ENCODE data around the gene VPS72. TPM values are rescaled to one million over a fixed set of nuclear protein-coding genes. Genes with fewer than 3 reads are reported as not detected.
"Not testable (repeated sequence)": the region's sequence is repeated elsewhere in the genome, so short reads cannot be mapped to it uniquely, and the experiment has no call there.

Gene VPS72
- total and polyA plus RNA-seq, 8 donors = 12.5 to 29.0 (median 23.7) TPM

DNA sequence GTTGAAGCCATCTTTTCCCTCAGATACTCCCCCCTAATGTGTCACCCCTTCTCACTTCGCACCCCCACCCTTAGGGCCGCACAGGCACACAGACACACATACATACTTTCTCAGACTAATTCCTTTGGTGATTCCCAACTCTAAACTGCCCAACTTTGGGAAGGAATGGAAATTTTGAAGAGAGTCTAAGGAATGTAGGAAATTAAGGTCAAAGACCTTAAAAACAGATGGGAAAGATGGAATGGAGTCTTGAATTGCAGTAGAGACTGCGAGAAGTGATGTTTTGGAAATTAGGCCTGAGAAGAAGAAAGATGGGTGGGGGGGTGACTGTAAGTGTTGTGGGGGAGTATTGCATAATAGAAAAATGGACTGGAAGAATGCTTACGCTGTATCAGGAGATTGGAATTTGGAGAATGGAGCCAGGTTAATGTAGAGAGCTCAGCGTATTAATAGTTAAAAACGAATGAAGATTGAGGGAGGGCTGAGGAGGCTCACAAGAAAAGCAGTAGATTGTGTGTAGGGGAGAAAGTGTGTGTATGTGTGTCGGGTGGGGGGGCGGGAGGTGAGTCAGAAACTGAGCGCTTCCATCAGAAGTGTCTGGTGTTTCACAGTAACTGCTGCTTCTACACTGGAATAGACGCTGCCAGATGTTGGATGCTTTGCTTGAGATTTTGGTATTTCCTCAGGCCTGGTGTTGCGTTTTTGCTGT, 10.0 kb upstream of the VPS72 start:
- H3K9me3 ChIP-seq = no peaks in the 10 kb centered on the region
- no peaks in the 10 kb centered on the region for H3K36me3 ChIP-seq
- DNase-seq (no peak), FAIRE-seq (no peak), ATAC-seq (no peak)
- TF ChIP-seq, protein P1, sequence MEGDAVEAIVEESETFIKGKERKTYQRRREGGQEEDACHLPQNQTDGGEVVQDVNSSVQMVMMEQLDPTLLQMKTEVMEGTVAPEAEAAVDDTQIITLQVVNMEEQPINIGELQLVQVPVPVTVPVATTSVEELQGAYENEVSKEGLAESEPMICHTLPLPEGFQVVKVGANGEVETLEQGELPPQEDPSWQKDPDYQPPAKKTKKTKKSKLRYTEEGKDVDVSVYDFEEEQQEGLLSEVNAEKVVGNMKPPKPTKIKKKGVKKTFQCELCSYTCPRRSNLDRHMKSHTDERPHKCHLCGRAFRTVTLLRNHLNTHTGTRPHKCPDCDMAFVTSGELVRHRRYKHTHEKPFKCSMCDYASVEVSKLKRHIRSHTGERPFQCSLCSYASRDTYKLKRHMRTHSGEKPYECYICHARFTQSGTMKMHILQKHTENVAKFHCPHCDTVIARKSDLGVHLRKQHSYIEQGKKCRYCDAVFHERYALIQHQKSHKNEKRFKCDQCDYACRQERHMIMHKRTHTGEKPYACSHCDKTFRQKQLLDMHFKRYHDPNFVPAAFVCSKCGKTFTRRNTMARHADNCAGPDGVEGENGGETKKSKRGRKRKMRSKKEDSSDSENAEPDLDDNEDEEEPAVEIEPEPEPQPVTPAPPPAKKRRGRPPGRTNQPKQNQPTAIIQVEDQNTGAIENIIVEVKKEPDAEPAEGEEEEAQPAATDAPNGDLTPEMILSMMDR (IDR thresholded peaks at IDR 0.05) = no peak
- WGBS, 2 donors = 32 to 40% methylated on average over 10 to 11 of the region's 11 CpGs
- H3K27ac ChIP-seq = peak overlapping the region in 2 of 4 donors; percentile 92 to 93
- intact Hi-C loops (cut with DNase I) = loop anchor here in 2 of 3 donors (5.0 kb wide), 1 partner anchor 52 kb away; the partner anchor contains the start of gene PSMD4 (in 2 of the 2)
- no peaks in the 10 kb centered on the region for H3K27me3 ChIP-seq
- peaks cover 7 to 23% (median 12%) of the 10 kb centered on the region in 3 donors for H3K4me1 ChIP-seq
- H3K4me3 ChIP-seq = peak overlapping the region; percentile 56 to 75 (median 65)

DNA sequence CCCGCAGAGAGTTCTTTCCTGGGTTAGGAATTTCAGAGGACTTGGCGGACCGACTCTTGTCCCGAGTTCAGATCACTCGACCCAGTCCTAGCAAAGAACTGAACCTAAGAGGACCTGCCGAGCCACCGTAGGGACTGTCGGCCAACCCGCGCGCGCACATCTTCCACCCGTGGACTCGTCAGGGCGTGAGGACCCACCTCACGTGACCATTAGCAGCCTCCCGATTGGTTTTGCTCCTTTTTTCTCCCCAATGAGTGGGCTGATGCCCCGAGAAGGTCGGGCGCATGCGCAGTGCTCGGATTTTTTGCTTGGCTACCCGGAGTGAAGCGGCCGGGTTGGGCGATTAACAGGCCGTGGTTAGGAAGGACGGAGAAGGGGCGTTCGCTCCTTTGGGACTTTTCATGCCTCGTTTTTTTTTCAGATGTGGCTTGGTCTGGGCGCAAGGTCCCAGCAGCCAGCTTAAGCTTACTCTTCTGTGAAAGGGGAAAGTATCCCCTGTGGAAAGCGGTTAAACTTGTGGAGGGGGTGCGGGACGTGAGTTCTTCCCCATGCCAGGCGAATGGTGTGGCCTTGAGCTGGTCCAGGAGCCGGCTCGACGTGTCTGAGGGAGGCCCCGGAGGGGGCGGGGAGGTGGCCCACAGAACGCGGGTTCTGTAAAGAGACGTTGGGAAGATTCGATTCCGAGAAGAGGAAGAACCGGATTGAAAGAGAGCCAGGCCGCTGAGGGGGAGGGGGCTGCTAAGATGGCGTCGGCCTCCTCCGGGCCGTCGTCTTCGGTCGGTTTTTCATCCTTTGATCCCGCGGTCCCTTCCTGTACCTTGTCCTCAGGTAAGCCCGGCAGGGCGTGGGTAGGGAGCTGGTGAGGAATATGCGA, 8.5 kb upstream of the VPS72 start, which contains the start of gene PIP5K1A:
PIP5K1A (plus strand) TSS at position 299 of the 874 bp plus-strand sequence; CDS start at position 744, 445 bp downstream.
- intact Hi-C loops (cut with DNase I) = loop anchor here in 2 of 3 donors (5.0 kb wide), 1 partner anchor 54 kb away; the partner anchor contains the start of gene PSMD4 (in 2 of the 2)
- no peaks in the 10 kb centered on the region for H3K36me3 ChIP-seq
- ATAC-seq (peak; percentile 87 to 91 (median 89)), DNase-seq (peak; percentile 97 to 100 (median 99)), FAIRE-seq (no peak)
- H3K27me3 ChIP-seq = no peaks in the 10 kb centered on the region
- H3K4me1 ChIP-seq = peaks cover 7 to 23% (median 12%) of the 10 kb centered on the region in 3 donors
- peak within 1 kb of the TSS; percentile 66 to 93 (median 82) for H3K27ac ChIP-seq
- H3K9me3 ChIP-seq = no peaks in the 10 kb centered on the region
- TF ChIP-seq, protein P1 (IDR thresholded peaks at IDR 0.05) = no peak
- peak within 1 kb of the TSS; percentile 56 to 75 (median 65) for H3K4me3 ChIP-seq
- 0% methylated on average over 59 to 60 of the region's 60 CpGs for WGBS, 2 donors

DNA sequence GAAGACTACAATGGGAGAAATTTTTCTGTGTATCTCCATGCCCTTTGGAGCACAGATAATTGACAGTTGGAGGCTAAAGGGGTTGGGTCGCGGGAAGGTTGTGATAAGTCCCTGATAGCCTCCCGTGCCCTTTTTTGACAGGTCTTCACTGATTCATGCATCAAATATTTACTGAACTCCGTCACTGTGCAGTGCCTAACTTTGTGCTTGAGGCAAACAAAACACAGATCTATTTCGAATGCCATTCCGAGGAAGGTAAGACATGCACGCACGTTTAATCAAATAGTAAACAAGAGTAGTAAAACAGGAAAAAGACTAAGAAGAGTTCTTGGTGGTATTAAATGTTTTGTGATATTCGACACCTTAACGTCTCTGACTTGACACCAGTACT, 7.9 kb upstream of the VPS72 start:
- H3K4me1 ChIP-seq = peaks cover 7 to 23% (median 12%) of the 10 kb centered on the region in 3 donors
- no peak for FAIRE-seq

DNA sequence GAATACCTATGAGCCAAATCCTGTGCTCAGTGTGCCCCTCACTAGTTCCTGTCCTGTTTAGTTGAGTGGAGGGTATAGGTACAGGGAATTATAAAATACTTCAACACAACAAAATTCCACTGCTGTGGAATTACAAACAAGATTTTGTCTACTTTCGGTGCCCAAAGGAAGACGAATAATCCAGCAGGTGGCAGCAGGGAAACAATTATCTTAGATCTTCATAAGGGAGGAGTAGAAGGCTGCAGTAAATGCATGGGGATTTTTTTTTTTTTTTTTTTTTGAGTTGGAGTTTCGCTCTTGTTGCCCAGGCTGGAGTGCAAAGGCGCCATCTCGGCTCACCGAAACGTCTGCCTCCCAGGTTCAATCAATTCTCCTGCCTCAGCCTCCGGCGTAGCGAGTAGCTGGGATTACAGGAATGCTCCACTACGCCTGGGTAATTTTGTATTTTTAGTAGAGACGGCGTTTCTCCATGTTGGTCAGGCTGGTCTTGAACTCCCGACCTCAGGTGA, 6.3 kb upstream of the VPS72 start:
- DNase-seq (peak in 4 of 6 donors; percentile 20 to 77 (median 70)), FAIRE-seq (no peak), ATAC-seq (peak; percentile 54 to 62 (median 58))
- H3K9me3 ChIP-seq = no peaks in the 10 kb centered on the region
- TF ChIP-seq, protein P1 (IDR thresholded peaks at IDR 0.05) = peak in 3 of 4 donors; percentile 12 to 37 (median 24)
- peaks cover 6 to 17% (median 12%) of the 10 kb centered on the region in 3 donors for H3K4me1 ChIP-seq
- 27% methylated on average over 14 of the region's 14 CpGs for WGBS, 2 donors
- H3K27me3 ChIP-seq = no peaks in the 10 kb centered on the region
- H3K36me3 ChIP-seq = no peaks in the 10 kb centered on the region
- intact Hi-C loops (cut with DNase I) = loop anchor here in 2 of 3 donors (5.0 kb wide), 1 partner anchor 56 kb away; the partner anchor contains the start of gene PSMD4 (in 2 of the 2)
- peak overlapping the region in 3 of 4 donors; percentile 23 to 69 (median 53) for H3K27ac ChIP-seq
- H3K4me3 ChIP-seq = peak overlapping the region in 1 of 4 donors; percentile 29

More for the DNA sequence above, 7.9 kb upstream of the VPS72 start:
- Histone ChIP-seq H3K27ac (peak overlapping the region; percentile 66 to 93 (median 82)), H3K36me3 (no peaks in the 10 kb centered on the region), H3K4me3 (peak overlapping the region in 3 of 4 donors; percentile 56 to 75 (median 68)), H3K9me3 (no peaks in the 10 kb centered on the region), H3K27me3 (no peaks in the 10 kb centered on the region)
- TF ChIP-seq, protein P1 (IDR thresholded peaks at IDR 0.05) = no peak
- DNase-seq (peak in 1 of 6 donors; percentile 25), ATAC-seq (peak; percentile 14 to 31 (median 23))
- 1 to 4% methylated on average over 10 of the region's 10 CpGs for WGBS, 2 donors
- intact Hi-C loops (cut with DNase I) = loop anchor here in 2 of 3 donors (5.0 kb wide), 1 partner anchor 54 kb away; the partner anchor contains the start of gene PSMD4 (in 2 of the 2)

DNA sequence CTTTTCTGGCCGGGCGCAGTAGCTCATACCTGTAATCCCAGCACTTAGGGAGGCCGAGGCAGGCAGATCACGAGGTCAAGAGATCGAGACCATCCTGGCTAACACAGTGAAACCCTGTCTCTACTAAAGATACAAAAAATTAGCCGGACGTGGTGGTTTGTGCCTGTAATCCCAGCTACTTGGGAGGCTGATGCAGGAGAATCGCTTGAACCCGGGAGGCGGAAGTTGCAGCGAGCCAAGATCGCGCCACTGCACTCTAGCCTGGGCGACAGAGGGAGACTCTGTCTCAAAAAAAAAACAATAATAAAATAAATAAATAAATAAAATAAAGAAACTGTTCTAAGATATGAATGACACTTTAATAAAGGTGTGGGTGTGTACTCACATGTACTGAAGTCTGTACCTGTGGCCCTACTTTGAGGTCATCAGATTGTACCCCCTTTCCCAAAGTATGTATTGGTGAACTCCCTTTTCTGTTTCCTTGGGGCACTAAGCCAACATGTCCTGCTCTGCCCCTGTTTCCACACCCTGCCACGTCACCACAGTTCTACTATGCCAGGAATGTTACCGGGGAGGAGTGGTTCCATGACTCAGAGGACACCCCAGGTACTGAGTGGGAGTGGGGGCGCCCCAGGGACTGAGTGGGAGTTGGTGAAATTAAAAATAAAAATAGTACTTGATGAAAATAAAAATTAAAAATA, 5.0 kb upstream of the VPS72 start:
- not testable (repeated sequence) for ATAC-seq, FAIRE-seq
- 64 to 76% methylated on average over 17 of the region's 17 CpGs for WGBS, 2 donors

More for the DNA sequence above, 5.0 kb upstream of the VPS72 start:
- not testable (repeated sequence) for H3K27ac ChIP-seq, H3K9me3 ChIP-seq, H3K4me3 ChIP-seq, H3K36me3 ChIP-seq, H3K4me1 ChIP-seq, H3K27me3 ChIP-seq
- peak in 5 of 6 donors; percentile 9 to 58 (median 52) for DNase-seq
- intact Hi-C loops (cut with DNase I) = loop anchor here in 2 of 3 donors (5.0 kb wide), 1 partner anchor 57 kb away; the partner anchor contains the start of gene PSMD4 (in 2 of the 2)
